Measurements from ENCODE around the gene UNCX. TPM values are rescaled to one million over a fixed set of nuclear protein-coding genes. Genes with fewer than 3 reads are reported as not detected.

The UNCX gene
- polyA plus RNA-seq, 1 donor (not counting 4 experiments of a cell fraction or from before 2014, with no cell fraction given), result not detected

- Histone ChIP-seq H3K4me2 (ENCODE audit: control insufficient read depth, extremely low read depth, insufficient read depth, low read depth, low read length) (no peak overlapping the region), H3K9ac (ENCODE audit: control insufficient read depth, extremely low read depth, insufficient read depth, low read length) (no peak overlapping the region), H3K36me3 (ENCODE audit: control insufficient read depth in 2 of 2, extremely low read depth in 1 of 2, insufficient read depth in 2 of 2, low read length in 2 of 2) (no peaks in the 10 kb centered on the region), H4K20me1 (ENCODE audit: control insufficient read depth, extremely low read depth, insufficient read depth, low read length) (peaks cover 2% of the 10 kb centered on the region), H3K4me1 (ENCODE audit: control insufficient read depth, extremely low read depth, insufficient read depth, low read length) (no peaks in the 10 kb centered on the region), H3K9me3 (ENCODE audit: control insufficient read depth, low read depth, low read length) (no peaks in the 10 kb centered on the region), H2AFZ (ENCODE audit: control insufficient read depth, low read length) (no peak overlapping the region), H3K4me3 (ENCODE audit: control insufficient read depth in 2 of 3, extremely low read depth in 1 of 3, insufficient read depth in 2 of 3, low read depth in 1 of 3, low read length in 3 of 3) (no peak overlapping the region), H3K9me1 (ENCODE audit: control insufficient read depth, extremely low read depth, insufficient read depth, low read length) (no peaks in the 10 kb centered on the region), H3K27ac (ENCODE audit: control insufficient read depth, insufficient read depth, low read length) (no peak overlapping the region), H3K79me2 (ENCODE audit: control insufficient read depth, insufficient read depth, low read length) (no peaks in the 10 kb centered on the region), H3K27me3 (ENCODE audit: control insufficient read depth, extremely low read depth, insufficient read depth, low read length) (peaks cover 99% of the 10 kb centered on the region)
- no peak for DNase-seq (ENCODE audit: low read depth, low spot score)
- dilution Hi-C loops (cut with MboI; ENCODE audit: extremely low pct_ligation_motif_present, low sequenced_read_pairs), result no loop called here
- no peak for FAIRE-seq
- TF ChIP-seq CTCF (optimal IDR thresholded peaks at IDR 0.05 in 1 of 3, IDR thresholded peaks at IDR 0.05 in 1 of 3, conservative IDR thresholded peaks at IDR 0.05 in 1 of 3; ENCODE audit: extremely low read depth in 1 of 3, insufficient read depth in 2 of 3, low read length in 3 of 3), result no peak
- peak; percentile 14 for TF ChIP-seq EZH2 (IDR thresholded peaks at IDR 0.05; ENCODE audit: low read length)
Observed at GRCh38 chr7:1243290-1243963, 10.8 kb downstream of the UNCX start.

GRCh38 chr7:1243964-1244416 lies 11.3 kb downstream of the UNCX start:
- TF ChIP-seq CTCF (optimal IDR thresholded peaks at IDR 0.05 in 1 of 3, IDR thresholded peaks at IDR 0.05 in 1 of 3, conservative IDR thresholded peaks at IDR 0.05 in 1 of 3; ENCODE audit: extremely low read depth in 1 of 3, insufficient read depth in 2 of 3, low read length in 3 of 3) (no peak), EZH2 (IDR thresholded peaks at IDR 0.05; ENCODE audit: low read length) (peak; percentile 49)
- Histone ChIP-seq H3K79me2 (ENCODE audit: control insufficient read depth, insufficient read depth, low read length) (no peaks in the 10 kb centered on the region), H3K4me3 (ENCODE audit: control insufficient read depth in 2 of 3, extremely low read depth in 1 of 3, insufficient read depth in 2 of 3, low read depth in 1 of 3, low read length in 3 of 3) (no peak overlapping the region), H3K27ac (ENCODE audit: control insufficient read depth, insufficient read depth, low read length) (no peak overlapping the region), H3K9me3 (ENCODE audit: control insufficient read depth, low read depth, low read length) (no peaks in the 10 kb centered on the region), H3K4me1 (ENCODE audit: control insufficient read depth, extremely low read depth, insufficient read depth, low read length) (no peaks in the 10 kb centered on the region), H3K27me3 (ENCODE audit: control insufficient read depth, extremely low read depth, insufficient read depth, low read length) (peaks cover 98% of the 10 kb centered on the region), H4K20me1 (ENCODE audit: control insufficient read depth, extremely low read depth, insufficient read depth, low read length) (peaks cover 2% of the 10 kb centered on the region), H3K9ac (ENCODE audit: control insufficient read depth, extremely low read depth, insufficient read depth, low read length) (no peak overlapping the region), H3K36me3 (ENCODE audit: control insufficient read depth in 2 of 2, extremely low read depth in 1 of 2, insufficient read depth in 2 of 2, low read length in 2 of 2) (no peaks in the 10 kb centered on the region), H3K9me1 (ENCODE audit: control insufficient read depth, extremely low read depth, insufficient read depth, low read length) (no peaks in the 10 kb centered on the region), H3K4me2 (ENCODE audit: control insufficient read depth, extremely low read depth, insufficient read depth, low read depth, low read length) (no peak overlapping the region), H2AFZ (ENCODE audit: control insufficient read depth, low read length) (no peak overlapping the region)
- FAIRE-seq (no peak), DNase-seq (ENCODE audit: low read depth, low spot score) (no peak)
- dilution Hi-C loops (cut with MboI; ENCODE audit: extremely low pct_ligation_motif_present, low sequenced_read_pairs), result no loop called here

Measured in keratinocyte (primary cell).